BE2C (cell line): ENCODE results near the gene TUBB8. TPM values are rescaled to one million over a fixed set of nuclear protein-coding genes. Genes with fewer than 3 reads are reported as not detected.

Source experiments
- DNase-seq: peaks from one replicate; pipeline ENCODE4 v3.0.0-alpha.2; 2020
- H3K27me3 ChIP-seq: fragments of 250-450 bp; sonication (Bioruptor Pico); 2 replicates; pipeline ENCODE4 v1.5.1; 2020; ENCODE audit warnings: mild to moderate bottlenecking
- H3K36me3 ChIP-seq: fragments of 250-450 bp; sonication (Bioruptor Pico); 2 replicates; pipeline ENCODE4 v1.5.1; 2020; ENCODE audit warnings: mild to moderate bottlenecking
- H3K4me1 ChIP-seq: fragments of 250-450 bp; sonication (Bioruptor Pico); 2 replicates; pipeline ENCODE4 v1.5.1; 2020
- H3K4me3 ChIP-seq: 2 replicates; pipeline ENCODE4 v1.5.1; 2011; ENCODE audit warnings: low read depth, low read length
- H3K9me3 ChIP-seq: fragments of 250-450 bp; sonication (Bioruptor Pico); 2 replicates; pipeline ENCODE4 v1.5.1; 2020
- CTCF ChIP-seq: IDR thresholded peaks from 2 replicates; pipeline ENCODE4 v1.5.1; 2012; ENCODE audit warnings: mild to moderate bottlenecking, low read depth, low read length
- polyA plus RNA-seq: library from polyadenylated mRNA; unstranded; fragments of >200 nt; gene quantifications from one replicate; pipeline ENCODE4 v1.2.1, GENCODE V29; 2012; ENCODE audit warnings: low read depth, missing spikeins; ENCODE audit not compliant: insufficient read length, insufficient read depth

Gene TUBB8
- not detected for polyA plus RNA-seq

DNA sequence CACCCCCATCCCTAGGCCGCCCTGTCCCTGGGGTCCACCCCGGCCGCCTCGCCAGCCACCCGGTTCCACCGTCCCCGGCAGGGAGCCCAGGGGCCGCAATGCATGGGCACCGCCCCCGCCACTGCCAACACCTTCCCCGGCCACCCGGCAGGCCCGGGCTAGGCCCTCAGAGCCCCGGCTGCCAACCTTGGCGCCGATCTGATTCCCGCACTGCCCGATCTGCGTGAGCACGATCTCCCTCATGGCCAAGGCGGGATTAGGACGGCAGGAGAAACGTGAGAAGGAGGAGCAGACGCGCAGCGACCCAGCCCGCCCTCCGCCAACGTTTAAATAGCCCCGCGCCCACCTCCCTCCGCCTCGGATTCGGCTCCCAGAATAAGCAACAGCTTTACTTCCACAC, at the start of gene TUBB8:
TUBB8 (minus strand) TSS at position 301 of the 400 bp plus-strand sequence; CDS start at position 243, 58 bp downstream.
- no peak for DNase-seq
- 0 out of 2 replicates have a peak, but pooled peaks cover 3% of the 10 kb centered on the region for H3K4me1 ChIP-seq
- H3K9me3 ChIP-seq = no peaks in the 10 kb centered on the region
- H3K4me3 ChIP-seq = no peak within 1 kb of the TSS
- H3K27me3 ChIP-seq = no peaks in the 10 kb centered on the region
- no peaks in the 10 kb centered on the region for H3K36me3 ChIP-seq
- TF ChIP-seq CTCF = no peak

DNA sequence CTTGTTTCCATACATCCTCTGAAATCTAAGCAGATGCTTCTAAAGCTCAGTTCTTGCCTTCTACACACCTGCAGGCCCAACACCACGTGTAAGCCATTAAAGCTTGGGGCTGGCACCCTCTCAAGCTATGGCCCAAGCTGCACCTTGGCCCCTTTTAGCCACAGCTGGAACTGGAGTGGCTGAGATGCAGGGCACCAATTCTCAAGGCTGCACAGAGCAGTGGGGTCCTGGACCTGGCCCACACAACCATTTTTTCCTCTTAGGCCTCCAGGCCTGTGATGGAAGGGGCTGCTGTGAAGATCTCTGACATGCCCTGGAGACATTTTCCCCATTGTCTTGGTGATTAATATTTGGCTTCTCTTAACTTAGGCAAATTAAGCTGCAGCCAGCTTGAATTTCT, 47.4 kb upstream of the TUBB8 start:
- Histone ChIP-seq H3K9me3 (no peaks in the 10 kb centered on the region; the same call in 1 of the 2 replicates), H3K27me3 (no peaks in the 10 kb centered on the region), H3K4me3 (no peak overlapping the region), H3K4me1 (no peaks in the 10 kb centered on the region), H3K36me3 (no peaks in the 10 kb centered on the region)
- no peak for TF ChIP-seq CTCF
- no peak for DNase-seq

DNA sequence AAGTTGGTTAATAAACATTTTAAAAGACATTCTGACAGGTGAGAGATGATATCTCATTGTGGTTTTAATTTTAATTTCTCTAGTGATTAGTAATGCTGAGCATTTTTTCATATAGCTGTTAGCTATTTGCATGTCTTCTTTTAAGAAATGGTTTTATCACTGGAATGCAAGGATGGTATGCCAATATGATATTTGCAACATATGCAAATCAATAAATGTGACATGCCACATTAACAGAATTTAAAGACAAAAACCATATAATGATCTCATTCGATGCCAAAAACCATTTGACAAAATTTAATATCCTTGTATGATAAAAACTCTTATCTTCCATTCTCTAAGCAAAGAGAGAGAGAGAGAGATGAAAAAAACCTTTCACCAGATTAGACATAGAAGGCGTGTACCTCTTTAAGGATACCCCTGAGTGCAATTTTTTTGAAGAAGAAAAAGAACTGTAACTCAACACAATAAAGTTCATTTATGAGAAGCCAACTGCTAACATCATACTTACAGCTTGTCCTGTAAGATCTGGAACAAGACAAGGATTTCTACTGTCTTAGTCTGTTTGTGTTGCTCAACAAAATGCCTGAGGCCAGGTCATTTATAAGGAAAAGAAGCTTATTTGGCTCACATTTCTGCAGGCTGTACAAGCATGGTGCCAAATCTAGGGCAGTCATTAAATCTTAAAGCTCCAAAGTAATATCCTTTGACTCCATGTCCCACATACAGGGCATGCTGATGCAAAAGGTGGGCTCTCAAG, 46.4 kb upstream of the TUBB8 start:
- H3K27me3 ChIP-seq = no peaks in the 10 kb centered on the region
- no peaks in the 10 kb centered on the region for H3K4me1 ChIP-seq
- H3K36me3 ChIP-seq = no peaks in the 10 kb centered on the region
- no peak overlapping the region for H3K4me3 ChIP-seq
- no peak for DNase-seq
- no peaks in the 10 kb centered on the region; the same call in 1 of the 2 replicates for H3K9me3 ChIP-seq
- no peak for TF ChIP-seq CTCF

DNA sequence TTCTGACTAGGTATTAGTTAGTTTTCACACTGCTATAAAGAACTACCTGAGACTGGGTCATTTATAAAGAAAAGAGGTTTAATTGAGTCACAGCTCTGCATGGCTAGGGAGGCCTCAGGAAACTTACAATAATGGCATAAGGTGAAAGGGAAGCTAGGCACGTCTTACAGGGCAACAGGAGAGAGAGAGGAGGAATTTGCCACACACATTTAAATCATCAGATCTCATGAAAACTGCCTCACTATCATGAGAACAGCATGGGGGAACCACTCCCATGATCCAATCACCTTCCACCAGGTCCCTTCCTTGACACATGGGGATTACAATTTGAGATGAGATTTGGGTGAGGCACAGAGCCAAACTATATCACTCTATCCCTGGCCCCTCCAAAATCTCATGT, 45.5 kb upstream of the TUBB8 start:
- DNase-seq = no peak
- no peaks in the 10 kb centered on the region; the same call in 1 of the 2 replicates for H3K9me3 ChIP-seq
- no peak for TF ChIP-seq CTCF

DNA sequence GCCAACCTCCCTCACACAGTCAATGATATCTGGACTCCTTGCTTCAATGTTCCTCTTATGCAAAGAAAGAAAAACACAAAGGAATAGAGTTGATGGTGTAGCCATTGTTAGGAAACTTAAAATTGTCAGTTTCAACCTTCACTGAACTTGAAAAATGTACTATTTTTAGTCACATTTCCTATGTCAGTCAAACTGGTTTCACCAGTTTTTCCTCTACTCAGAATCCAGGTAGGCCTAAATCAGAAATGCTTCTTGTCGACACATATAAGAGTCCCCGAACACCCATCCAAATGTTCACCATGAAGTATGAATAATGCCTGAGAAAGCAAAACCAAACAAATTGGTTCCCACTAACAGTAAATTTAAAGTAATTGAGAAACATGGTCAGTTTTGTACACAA, 43.8 kb upstream of the TUBB8 start:
- no peaks in the 10 kb centered on the region for H3K36me3 ChIP-seq
- H3K9me3 ChIP-seq = no peaks in the 10 kb centered on the region; the same call in 1 of the 2 replicates
- no peak overlapping the region for H3K4me3 ChIP-seq
- no peaks in the 10 kb centered on the region for H3K27me3 ChIP-seq
- no peak for TF ChIP-seq CTCF
- H3K4me1 ChIP-seq = no peaks in the 10 kb centered on the region
- no peak for DNase-seq

More for the DNA sequence above, 45.5 kb upstream of the TUBB8 start:
- no peaks in the 10 kb centered on the region for H3K4me1 ChIP-seq
- no peaks in the 10 kb centered on the region for H3K36me3 ChIP-seq
- H3K27me3 ChIP-seq = no peaks in the 10 kb centered on the region
- H3K4me3 ChIP-seq = no peak overlapping the region

DNA sequence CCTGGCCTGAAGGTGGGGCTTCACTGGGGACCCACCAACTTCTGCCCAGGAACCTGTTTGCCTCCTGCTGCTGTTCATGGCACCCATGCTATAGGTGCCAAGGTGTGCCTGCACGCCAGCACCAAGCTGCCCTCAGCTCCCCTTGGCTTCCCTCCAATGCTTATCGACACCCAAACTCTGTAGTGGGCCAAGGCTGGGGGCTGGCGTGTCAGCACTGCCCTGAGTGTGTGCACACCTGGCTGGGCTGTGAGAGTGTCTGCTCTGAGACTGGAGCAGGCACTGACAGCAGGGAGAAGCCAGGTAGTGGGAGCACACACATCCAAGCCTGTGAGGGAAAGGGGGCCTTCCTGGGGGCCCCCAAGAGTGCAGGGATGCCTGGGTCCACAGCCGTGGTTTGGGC, 43.1 kb upstream of the TUBB8 start:
- no peaks in the 10 kb centered on the region; the same call in 1 of the 2 replicates for H3K9me3 ChIP-seq
- no peak for DNase-seq
- no peaks in the 10 kb centered on the region for H3K36me3 ChIP-seq
- H3K27me3 ChIP-seq = no peaks in the 10 kb centered on the region
- no peak for TF ChIP-seq CTCF
- no peaks in the 10 kb centered on the region for H3K4me1 ChIP-seq
- H3K4me3 ChIP-seq = no peak overlapping the region
